Measurements from ENCODE around the gene BDNF. TPM values are rescaled to one million over a fixed set of nuclear protein-coding genes. Genes with fewer than 3 reads are reported as not detected.

BDNF gene
- total RNA-seq, 1 donor from 2014 or later, result 0.07 TPM

DNA sequence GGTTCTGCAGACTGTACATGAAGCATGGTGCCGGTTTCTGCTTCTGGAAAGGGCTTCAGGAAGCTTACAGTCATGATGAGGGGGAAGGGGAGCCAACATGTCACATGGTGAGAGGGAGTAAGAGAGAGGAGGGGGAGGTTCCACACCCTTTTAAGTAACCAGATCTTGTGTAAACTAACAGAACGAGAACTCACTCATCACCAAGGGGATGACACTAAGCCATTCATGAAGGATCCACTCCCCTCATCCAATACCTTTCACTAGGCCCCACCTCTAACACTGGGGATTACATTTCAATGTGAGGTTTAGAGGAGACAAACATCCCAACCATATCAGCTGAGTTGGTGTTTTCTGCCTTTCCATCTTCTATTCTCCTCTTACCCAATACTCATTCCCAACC, 83.5 kb downstream of the BDNF start:
- H3K9me3 Mint-ChIP-seq, result no peaks in the 10 kb centered on the region
- no peak overlapping the region for H3K4me3 Mint-ChIP-seq
- TF ChIP-seq, protein P1, sequence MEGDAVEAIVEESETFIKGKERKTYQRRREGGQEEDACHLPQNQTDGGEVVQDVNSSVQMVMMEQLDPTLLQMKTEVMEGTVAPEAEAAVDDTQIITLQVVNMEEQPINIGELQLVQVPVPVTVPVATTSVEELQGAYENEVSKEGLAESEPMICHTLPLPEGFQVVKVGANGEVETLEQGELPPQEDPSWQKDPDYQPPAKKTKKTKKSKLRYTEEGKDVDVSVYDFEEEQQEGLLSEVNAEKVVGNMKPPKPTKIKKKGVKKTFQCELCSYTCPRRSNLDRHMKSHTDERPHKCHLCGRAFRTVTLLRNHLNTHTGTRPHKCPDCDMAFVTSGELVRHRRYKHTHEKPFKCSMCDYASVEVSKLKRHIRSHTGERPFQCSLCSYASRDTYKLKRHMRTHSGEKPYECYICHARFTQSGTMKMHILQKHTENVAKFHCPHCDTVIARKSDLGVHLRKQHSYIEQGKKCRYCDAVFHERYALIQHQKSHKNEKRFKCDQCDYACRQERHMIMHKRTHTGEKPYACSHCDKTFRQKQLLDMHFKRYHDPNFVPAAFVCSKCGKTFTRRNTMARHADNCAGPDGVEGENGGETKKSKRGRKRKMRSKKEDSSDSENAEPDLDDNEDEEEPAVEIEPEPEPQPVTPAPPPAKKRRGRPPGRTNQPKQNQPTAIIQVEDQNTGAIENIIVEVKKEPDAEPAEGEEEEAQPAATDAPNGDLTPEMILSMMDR (conservative IDR thresholded peaks at IDR 0.05), result no peak
- H3K27me3 Mint-ChIP-seq (ENCODE audit: low read depth), result no peaks in the 10 kb centered on the region
- DNase-seq (ENCODE audit: low read depth, low spot score), result no peak
- peaks cover 3% of the 10 kb centered on the region for H3K4me1 Mint-ChIP-seq
- no peaks in the 10 kb centered on the region for H3K36me3 Mint-ChIP-seq (ENCODE audit: low read depth)
- no peak overlapping the region for H3K27ac Mint-ChIP-seq (ENCODE audit: unreplicated experiment)

DNA sequence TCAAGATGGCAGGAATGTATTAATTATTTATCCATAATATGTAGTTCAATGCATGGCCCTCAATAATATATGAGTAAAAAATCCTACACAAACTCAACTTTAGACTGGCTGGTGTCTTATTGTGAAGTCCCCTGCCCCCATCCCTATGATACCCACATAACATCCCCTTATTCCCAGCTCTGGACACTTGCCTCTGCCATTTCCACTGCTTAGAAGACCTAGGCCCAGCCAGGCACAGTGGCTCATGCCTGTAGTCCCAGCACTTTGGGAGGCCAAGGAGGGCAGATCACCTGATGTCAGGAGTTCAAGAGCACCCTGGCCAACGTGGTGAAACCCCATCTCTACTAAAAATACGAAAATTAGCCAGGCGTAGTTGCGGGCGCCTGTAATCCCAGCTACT, 84.4 kb downstream of the BDNF start:
- Mint-ChIP-seq H3K4me1 (peaks cover 3% of the 10 kb centered on the region), H3K36me3 (ENCODE audit: low read depth) (no peaks in the 10 kb centered on the region), H3K4me3 (no peak overlapping the region), H3K27ac (ENCODE audit: unreplicated experiment) (no peak overlapping the region), H3K9me3 (no peaks in the 10 kb centered on the region), H3K27me3 (ENCODE audit: low read depth) (no peaks in the 10 kb centered on the region)
- TF ChIP-seq, protein P1 (conservative IDR thresholded peaks at IDR 0.05), result no peak
- DNase-seq (ENCODE audit: low read depth, low spot score), result no peak

DNA sequence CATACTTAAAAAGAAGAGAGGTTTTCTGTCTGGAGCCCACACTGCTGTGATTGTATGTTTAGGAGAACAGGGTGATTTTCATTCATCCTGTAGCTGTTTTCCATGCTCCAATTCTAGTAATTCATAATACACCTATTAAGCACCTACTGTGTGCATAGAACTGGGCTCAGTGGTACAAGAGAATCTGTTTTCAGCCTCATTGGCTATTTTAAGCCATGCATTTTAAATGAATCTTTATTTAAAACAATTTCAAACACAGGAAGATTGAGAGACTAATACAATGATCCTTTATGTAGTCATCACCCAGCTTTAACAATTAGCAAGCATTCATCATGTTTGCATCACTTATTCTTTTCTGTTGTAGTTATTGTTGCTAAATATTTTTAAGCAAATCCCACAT, 86.2 kb downstream of the BDNF start:
- no peak for DNase-seq (ENCODE audit: low read depth, low spot score)
- no peaks in the 10 kb centered on the region for H3K27me3 Mint-ChIP-seq (ENCODE audit: low read depth)
- no peaks in the 10 kb centered on the region for H3K36me3 Mint-ChIP-seq (ENCODE audit: low read depth)
- H3K4me3 Mint-ChIP-seq, result no peak overlapping the region
- no peaks in the 10 kb centered on the region for H3K9me3 Mint-ChIP-seq
- H3K27ac Mint-ChIP-seq (ENCODE audit: unreplicated experiment), result no peak overlapping the region
- TF ChIP-seq, protein P1 (conservative IDR thresholded peaks at IDR 0.05), result no peak
- H3K4me1 Mint-ChIP-seq, result peaks cover 3% of the 10 kb centered on the region

DNA sequence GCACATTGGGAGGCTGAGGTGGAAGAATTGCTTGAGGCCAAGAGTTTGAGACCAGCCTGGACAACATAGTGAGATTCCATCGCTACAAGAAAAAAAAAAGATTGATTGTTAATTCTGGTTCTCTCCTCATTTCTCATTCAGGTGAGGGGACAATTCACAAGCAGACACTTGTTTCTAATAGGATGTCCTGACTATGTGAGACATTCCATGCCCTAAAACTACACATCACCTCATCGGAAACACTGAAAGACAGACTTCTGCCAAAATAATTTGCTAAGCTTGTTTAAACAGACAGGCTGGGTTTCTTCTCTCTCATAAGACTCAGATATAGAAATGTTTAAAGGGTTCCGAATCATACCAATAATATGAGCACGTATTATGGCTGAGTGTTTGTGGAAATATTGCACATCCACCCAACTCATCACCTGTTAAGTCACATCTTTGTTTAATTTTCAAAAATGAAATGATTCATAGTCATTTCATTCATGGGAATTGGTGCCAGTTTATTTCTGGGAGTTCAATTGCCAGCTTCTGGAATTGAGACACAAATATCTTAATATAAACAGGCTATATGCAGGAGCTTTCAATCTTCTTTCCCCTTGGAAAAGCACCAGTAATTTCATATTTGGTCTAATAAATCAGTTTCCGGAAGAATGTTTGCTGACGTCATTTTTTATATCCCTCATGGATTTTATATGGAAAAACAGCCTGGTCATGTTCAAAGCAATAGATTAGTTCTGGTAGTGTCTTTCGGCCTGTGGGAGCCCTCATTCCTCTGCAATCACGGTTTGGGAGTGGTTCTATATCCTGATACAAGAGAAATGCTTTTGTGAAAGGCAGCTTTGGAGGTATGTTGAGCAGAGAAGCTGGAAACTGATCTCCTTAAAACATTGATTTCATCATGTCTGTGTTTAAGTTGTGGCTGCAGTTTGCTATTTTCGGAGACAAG, 87.0 kb downstream of the BDNF start:
- Mint-ChIP-seq H3K27me3 (ENCODE audit: low read depth) (no peaks in the 10 kb centered on the region), H3K4me1 (peaks cover 3% of the 10 kb centered on the region), H3K27ac (ENCODE audit: unreplicated experiment) (no peak overlapping the region), H3K36me3 (ENCODE audit: low read depth) (no peaks in the 10 kb centered on the region), H3K4me3 (no peak overlapping the region), H3K9me3 (no peaks in the 10 kb centered on the region)
- no peak for DNase-seq (ENCODE audit: low read depth, low spot score)
- TF ChIP-seq, protein P1 (conservative IDR thresholded peaks at IDR 0.05), result no peak

DNA sequence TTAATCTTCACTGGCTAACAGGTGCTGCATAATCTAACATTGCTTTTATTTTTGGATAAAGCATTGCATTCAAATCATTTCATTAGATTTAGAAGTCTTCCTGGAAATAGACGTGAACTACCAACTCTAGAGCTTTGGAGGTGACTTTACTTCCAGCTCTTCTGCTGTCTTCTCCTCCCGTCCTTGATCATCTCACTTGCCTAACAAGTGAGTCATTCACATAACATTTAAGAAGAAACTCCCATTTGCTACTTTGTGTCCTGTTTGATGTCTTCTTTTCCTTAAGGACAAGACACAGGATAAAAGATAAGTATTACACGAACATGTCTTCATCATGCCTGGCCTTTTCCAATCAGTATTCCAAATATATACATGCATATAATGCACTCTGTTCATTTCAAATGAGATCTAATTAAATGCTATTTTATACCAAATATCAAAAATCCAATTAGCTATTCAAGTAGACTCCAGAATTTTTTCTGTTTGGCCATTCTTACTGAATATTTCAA, 88.3 kb downstream of the BDNF start:
- DNase-seq (ENCODE audit: low read depth, low spot score), result no peak
- H3K27ac Mint-ChIP-seq (ENCODE audit: unreplicated experiment), result no peak overlapping the region
- TF ChIP-seq, protein P1 (conservative IDR thresholded peaks at IDR 0.05), result no peak
- peaks cover 3% of the 10 kb centered on the region for H3K4me1 Mint-ChIP-seq
- no peaks in the 10 kb centered on the region for H3K36me3 Mint-ChIP-seq (ENCODE audit: low read depth)
- H3K4me3 Mint-ChIP-seq, result no peak overlapping the region
- H3K9me3 Mint-ChIP-seq, result no peaks in the 10 kb centered on the region
- H3K27me3 Mint-ChIP-seq (ENCODE audit: low read depth), result no peaks in the 10 kb centered on the region

Data from neural crest cell (in vitro differentiated cells).